ENCODE data around the gene RAB1B. TPM values are rescaled to one million over a fixed set of nuclear protein-coding genes. Genes with fewer than 3 reads are reported as not detected.
"Not testable (repeated sequence)": the region's sequence is repeated elsewhere in the genome, so short reads cannot be mapped to it uniquely, and the experiment has no call there.

RAB1B gene
- total RNA-seq, 1 donor from 2014 or later, result 102 TPM

GRCh38 chr11:66315921-66316811, 47.7 kb downstream of the RAB1B start:
- H3K27me3 Mint-ChIP-seq, result peaks cover 47% of the 10 kb centered on the region
- DNase-seq (ENCODE audit: low spot score, unreplicated experiment), result no peak
- no peak overlapping the region for H3K27ac Mint-ChIP-seq
- TF ChIP-seq CTCF (IDR thresholded peaks at IDR 0.05; ENCODE audit: unreplicated experiment), result no peak
- no peak overlapping the region for H3K4me3 Mint-ChIP-seq (ENCODE audit: low read depth)
- peaks cover 5% of the 10 kb centered on the region for H3K9me3 Mint-ChIP-seq (ENCODE audit: low read depth)
- H3K4me1 Mint-ChIP-seq (ENCODE audit: low read depth), result peaks cover 3% of the 10 kb centered on the region
- no peaks in the 10 kb centered on the region for H3K36me3 Mint-ChIP-seq (ENCODE audit: insufficient read depth)

- no peaks in the 10 kb centered on the region for H3K36me3 Mint-ChIP-seq (ENCODE audit: insufficient read depth)
- peaks cover 5% of the 10 kb centered on the region for H3K9me3 Mint-ChIP-seq (ENCODE audit: low read depth)
- H3K27ac Mint-ChIP-seq, result no peak within 1 kb of the TSS
- H3K4me1 Mint-ChIP-seq (ENCODE audit: low read depth), result peaks cover 2% of the 10 kb centered on the region
- no peak for TF ChIP-seq CTCF (IDR thresholded peaks at IDR 0.05; ENCODE audit: unreplicated experiment)
- peaks cover 42% of the 10 kb centered on the region for H3K27me3 Mint-ChIP-seq
- DNase-seq (ENCODE audit: low spot score, unreplicated experiment), result no peak
- H3K4me3 Mint-ChIP-seq (ENCODE audit: low read depth), result no peak within 1 kb of the TSS
Measured at GRCh38 chr11:66316849-66317251, 48.4 kb downstream of the RAB1B start, which contains the start of gene CD248. Gene CD248 (minus strand): TSS chr11:66317044. CDS start chr11:66317027, 17 bp downstream.

- DNase-seq (ENCODE audit: low spot score, unreplicated experiment), result no peak
- Mint-ChIP-seq H3K27ac (no peak overlapping the region), H3K36me3 (ENCODE audit: insufficient read depth) (no peaks in the 10 kb centered on the region)
Measured at GRCh38 chr11:66317322-66317722, 48.9 kb downstream of the RAB1B start.

GRCh38 chr11:66317723-66318599, 49.5 kb downstream of the RAB1B start:
- Mint-ChIP-seq H3K36me3 (ENCODE audit: insufficient read depth) (no peaks in the 10 kb centered on the region), H3K4me3 (ENCODE audit: low read depth) (no peak overlapping the region), H3K27me3 (peaks cover 41% of the 10 kb centered on the region), H3K4me1 (ENCODE audit: low read depth) (peaks cover 1% of the 10 kb centered on the region), H3K9me3 (ENCODE audit: low read depth) (peaks cover 5% of the 10 kb centered on the region), H3K27ac (no peak overlapping the region)
- no peak for DNase-seq (ENCODE audit: low spot score, unreplicated experiment)
- TF ChIP-seq CTCF (IDR thresholded peaks at IDR 0.05; ENCODE audit: unreplicated experiment), result no peak

More at GRCh38 chr11:66317322-66317722, 48.9 kb downstream of the RAB1B start:
- no peak for TF ChIP-seq CTCF (IDR thresholded peaks at IDR 0.05; ENCODE audit: unreplicated experiment)
- Mint-ChIP-seq H3K9me3 (ENCODE audit: low read depth) (peaks cover 5% of the 10 kb centered on the region), H3K4me3 (ENCODE audit: low read depth) (no peak overlapping the region), H3K4me1 (ENCODE audit: low read depth) (peaks cover 1% of the 10 kb centered on the region), H3K27me3 (peaks cover 41% of the 10 kb centered on the region)

GRCh38 chr11:66318600-66318970, 50.1 kb downstream of the RAB1B start:
- no peak overlapping the region for H3K4me3 Mint-ChIP-seq (ENCODE audit: low read depth)
- no peak overlapping the region for H3K27ac Mint-ChIP-seq
- peaks cover 5% of the 10 kb centered on the region for H3K9me3 Mint-ChIP-seq (ENCODE audit: low read depth)
- no peak for TF ChIP-seq CTCF (IDR thresholded peaks at IDR 0.05; ENCODE audit: unreplicated experiment)
- peaks cover 41% of the 10 kb centered on the region for H3K27me3 Mint-ChIP-seq
- DNase-seq (ENCODE audit: low spot score, unreplicated experiment), result no peak
- H3K36me3 Mint-ChIP-seq (ENCODE audit: insufficient read depth), result no peaks in the 10 kb centered on the region
- H3K4me1 Mint-ChIP-seq (ENCODE audit: low read depth), result peaks cover 1% of the 10 kb centered on the region

- H3K27me3 Mint-ChIP-seq, result peaks cover 32% of the 10 kb centered on the region
- not testable (repeated sequence) for H3K27ac Mint-ChIP-seq; H3K4me1 Mint-ChIP-seq (ENCODE audit: low read depth); DNase-seq (ENCODE audit: low spot score, unreplicated experiment); H3K4me3 Mint-ChIP-seq (ENCODE audit: low read depth); H3K9me3 Mint-ChIP-seq (ENCODE audit: low read depth); H3K36me3 Mint-ChIP-seq (ENCODE audit: insufficient read depth)
Measured at GRCh38 chr11:66320289-66320688, 51.9 kb downstream of the RAB1B start.

- H3K27me3 Mint-ChIP-seq, result peaks cover 27% of the 10 kb centered on the region
- not testable (repeated sequence) for H3K36me3 Mint-ChIP-seq (ENCODE audit: insufficient read depth); DNase-seq (ENCODE audit: low spot score, unreplicated experiment); H3K4me3 Mint-ChIP-seq (ENCODE audit: low read depth); H3K9me3 Mint-ChIP-seq (ENCODE audit: low read depth); H3K4me1 Mint-ChIP-seq (ENCODE audit: low read depth); H3K27ac Mint-ChIP-seq
Measured at GRCh38 chr11:66320748-66321147, 52.3 kb downstream of the RAB1B start.

Data from progenitor cell of endocrine pancreas (in vitro differentiated cells).